ENCODE results near the gene EXOC4. TPM values are rescaled to one million over a fixed set of nuclear protein-coding genes. Genes with fewer than 3 reads are reported as not detected.

The EXOC4 gene
- total and polyA plus RNA-seq, 9 donors = 26.8 to 80.5 (median 70.7) TPM

- no peak for TF ChIP-seq CTCF (IDR thresholded peaks at IDR 0.05)
- TF ChIP-seq POLR2A (IDR thresholded peaks at IDR 0.05) = no peak
- no peak for TF ChIP-seq EP300 (IDR thresholded peaks at IDR 0.05)
- Histone ChIP-seq H3K27ac (no peak overlapping the region), H3K4me1 (ENCODE audit: insufficient read depth) (peaks cover 1% of the 10 kb centered on the region), H3K36me3 (no peaks in the 10 kb centered on the region), H3K9me3 (no peaks in the 10 kb centered on the region), H3K27me3 (no peaks in the 10 kb centered on the region), H3K4me3 (no peak overlapping the region)
- 54 to 82% (median 80%) methylated on average over 1 of the region's 1 CpG for WGBS, 3 donors
- intact Hi-C loops (cut with DNase I) = no loop called here
- DNase-seq = no peak
Measured at GRCh38 chr7:133540096-133540860, 287.4 kb downstream of the EXOC4 start.

GRCh38 chr7:133542209-133542780 is 289.4 kb downstream of the EXOC4 start:
- Histone ChIP-seq H3K27me3 (no peaks in the 10 kb centered on the region), H3K4me1 (ENCODE audit: insufficient read depth) (peaks cover 1% of the 10 kb centered on the region), H3K4me3 (no peak overlapping the region), H3K9me3 (no peaks in the 10 kb centered on the region), H3K36me3 (no peaks in the 10 kb centered on the region), H3K27ac (no peak overlapping the region)
- no peak for TF ChIP-seq EP300 (IDR thresholded peaks at IDR 0.05)
- TF ChIP-seq POLR2A (IDR thresholded peaks at IDR 0.05) = no peak
- no peak for TF ChIP-seq CTCF (IDR thresholded peaks at IDR 0.05)
- no peak for DNase-seq
- intact Hi-C loops (cut with DNase I) = no loop called here

DNA sequence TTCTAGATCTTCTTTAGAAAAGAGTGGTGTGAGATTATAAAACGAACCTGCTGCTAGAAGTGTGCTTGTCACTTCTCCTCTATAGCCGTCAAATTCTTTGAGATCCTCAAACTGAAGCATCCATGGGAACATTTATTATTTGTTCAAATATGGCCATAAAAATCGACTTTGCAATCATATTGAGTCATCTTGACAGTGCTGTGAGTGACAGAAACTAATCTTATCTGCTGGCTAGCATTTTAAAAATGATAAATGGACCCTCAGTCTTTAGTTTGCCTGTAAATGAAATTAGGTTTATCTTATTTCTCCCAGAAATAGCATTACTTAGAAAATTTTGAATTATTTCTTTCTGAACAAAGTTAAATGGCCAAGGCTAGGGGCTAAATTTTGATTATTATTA is 290.8 kb downstream of the EXOC4 start:
- TF ChIP-seq CTCF (IDR thresholded peaks at IDR 0.05) = no peak
- no peak overlapping the region for H3K27ac ChIP-seq
- H3K4me1 ChIP-seq (ENCODE audit: insufficient read depth) = peaks cover 1% of the 10 kb centered on the region
- no peaks in the 10 kb centered on the region for H3K27me3 ChIP-seq
- H3K9me3 ChIP-seq = no peaks in the 10 kb centered on the region
- no peaks in the 10 kb centered on the region for H3K36me3 ChIP-seq
- intact Hi-C loops (cut with DNase I) = no loop called here
- no peak overlapping the region for H3K4me3 ChIP-seq
- no peak for DNase-seq
- 80 to 85% (median 81%) methylated on average over 3 of the region's 3 CpGs for WGBS, 3 donors

- DNase-seq = no peak
- WGBS, 3 donors = 59 to 78% (median 63%) methylated on average over 1 of the region's 1 CpG
- Histone ChIP-seq H3K4me3 (no peak overlapping the region), H3K27ac (no peak overlapping the region), H3K36me3 (no peaks in the 10 kb centered on the region), H3K9me3 (no peaks in the 10 kb centered on the region), H3K4me1 (ENCODE audit: insufficient read depth) (peaks cover 1% of the 10 kb centered on the region), H3K27me3 (no peaks in the 10 kb centered on the region)
- TF ChIP-seq EP300 (IDR thresholded peaks at IDR 0.05) (no peak), POLR2A (IDR thresholded peaks at IDR 0.05) (no peak), CTCF (IDR thresholded peaks at IDR 0.05) (no peak)
- intact Hi-C loops (cut with DNase I) = no loop called here
Measured at GRCh38 chr7:133545618-133546017, 292.7 kb downstream of the EXOC4 start.

Measured in ovary (tissue), 9 donors.